PC-3 (cell line): ENCODE results near the gene CMTM5. TPM values are rescaled to one million over a fixed set of nuclear protein-coding genes. Genes with fewer than 3 reads are reported as not detected.

Experiments used
- ATAC-seq: fragments of 200-7000 bp; cut with Tn5 transposase; 2 replicates; pipeline ENCODE4 v1.9.1; 2020; ENCODE audit warnings: mild to moderate bottlenecking, moderate library complexity
- BruUV-seq: library from RNA; stranded (reverse); fragments of 400-500 nt; replicated peaks from 2 replicates; lab custom pipeline; 2021; lab: Mats Ljungman, UMichigan
- CTCF ChIA-PET: fragments of 300-600 bp; sonication (Branson Sonifier 250); formaldehyde crosslinking; loops from one replicate; lab custom pipeline; 2022; ENCODE audit warnings: antibody characterized with exemption; lab: Charles Lee
- POLR2A ChIA-PET: fragments of 300-600 bp; sonication (Branson Sonifier 250); formaldehyde crosslinking; loops from one replicate; lab custom pipeline; 2022; ENCODE audit warnings: antibody characterized with exemption; ENCODE audit not compliant: unreplicated experiment; lab: Charles Lee
- DNase-seq: peaks from one replicate; pipeline ENCODE4 v3.0.0-alpha.2; 2015
- H2AFZ ChIP-seq: fragments of 300-600 bp; sonication (generic); 2 replicates; pipeline ENCODE4 v1.6.0; 2016; ENCODE audit warnings: antibody characterized with exemption, low read length
- H3F3A ChIP-seq: fragments of 300-600 bp; sonication (generic); one replicate; pipeline ENCODE4 v1.6.0; 2017; ENCODE audit warnings: antibody characterized with exemption, low read length, control low read depth, mild to moderate bottlenecking; ENCODE audit not compliant: unreplicated experiment
- H3K27ac ChIP-seq: fragments of 300-600 bp; sonication (generic); 2 replicates; pipeline ENCODE4 v1.5.1; 2016; ENCODE audit warnings: mild to moderate bottlenecking, low read length
- H3K27me3 ChIP-seq: fragments of 300-600 bp; sonication (generic); 2 replicates; pipeline ENCODE4 v1.6.1; 2016; ENCODE audit warnings: low read length, mixed read lengths
- H3K36me3 ChIP-seq: fragments of 300-600 bp; sonication (generic); 2 replicates; pipeline ENCODE4 v1.6.1; 2016; ENCODE audit warnings: low read depth, mixed run types, low read length, mixed read lengths
- H3K4me1 ChIP-seq: fragments of 300-600 bp; sonication (generic); 2 replicates; pipeline ENCODE4 v1.5.1; 2016; ENCODE audit warnings: low read length; ENCODE audit not compliant: insufficient read depth
- H3K4me2 ChIP-seq: fragments of 300-600 bp; sonication (generic); 2 replicates; pipeline ENCODE4 v1.6.0; 2016; ENCODE audit warnings: low read length
- H3K4me3 ChIP-seq: fragments of 300-600 bp; sonication (generic); 2 replicates; pipeline ENCODE4 v1.5.1; 2016; ENCODE audit warnings: mild to moderate bottlenecking, low read length, mixed read lengths
- H3K79me2 ChIP-seq: fragments of 300-600 bp; sonication (generic); 2 replicates; pipeline ENCODE4 v1.6.1; 2017; ENCODE audit warnings: low read length, mixed read lengths
- H3K9ac ChIP-seq: fragments of 300-600 bp; sonication (generic); 2 replicates; pipeline ENCODE4 v1.6.0; 2016; ENCODE audit warnings: mild to moderate bottlenecking, low read length
- H3K9me2 ChIP-seq: fragments of 300-600 bp; sonication (generic); replicated peaks from 2 replicates; pipeline ENCODE4 v1.6.1; 2016; ENCODE audit warnings: mixed run types, low read length, mixed read lengths
- H3K9me3 ChIP-seq: fragments of 300-600 bp; sonication (generic); 2 replicates; pipeline ENCODE4 v1.6.1; 2016; ENCODE audit warnings: low read length, mixed read lengths
- H4K20me1 ChIP-seq: fragments of 300-600 bp; sonication (generic); 2 replicates; pipeline ENCODE4 v1.6.1; 2016; ENCODE audit warnings: low read length, mixed read lengths
- EZH2 ChIP-seq: fragments of 300-600 bp; sonication (generic); IDR thresholded peaks from one replicate; pipeline ENCODE4 v1.6.1; 2017; ENCODE audit warnings: antibody characterized with exemption, mild to moderate bottlenecking, low read length; ENCODE audit not compliant: unreplicated experiment
- EZH2phosphoT487 ChIP-seq: fragments of 300-600 bp; sonication (generic); IDR thresholded peaks from 2 replicates; pipeline ENCODE4 v1.6.1; 2018; ENCODE audit warnings: mild to moderate bottlenecking, antibody characterized with exemption, low read length, borderline replicate concordance
- intact Hi-C: fragments of 100-400 bp; cut with micrococcal nuclease; formaldehyde crosslinking; loops from 2 replicates; pipeline ENCODE4 v1.9.0; 2023
- total RNA-seq: library from RNA; depleted of rRNA; stranded (reverse); fragments of >200 nt; gene quantifications from 2 replicates; pipeline ENCODE4 v1.2.3, GENCODE V29; 2014
- TF ChIP-seq, protein P1 (sequence below): fragments of 300-600 bp; sonication (generic); conservative IDR thresholded peaks from 2 replicates; pipeline ENCODE4 v1.5.1; 2017; ENCODE audit warnings: antibody characterized with exemption, low read depth, mild to moderate bottlenecking, low read length

The CMTM5 gene
- total RNA-seq, 1 experiment from 2014 or later: not detected

DNA sequence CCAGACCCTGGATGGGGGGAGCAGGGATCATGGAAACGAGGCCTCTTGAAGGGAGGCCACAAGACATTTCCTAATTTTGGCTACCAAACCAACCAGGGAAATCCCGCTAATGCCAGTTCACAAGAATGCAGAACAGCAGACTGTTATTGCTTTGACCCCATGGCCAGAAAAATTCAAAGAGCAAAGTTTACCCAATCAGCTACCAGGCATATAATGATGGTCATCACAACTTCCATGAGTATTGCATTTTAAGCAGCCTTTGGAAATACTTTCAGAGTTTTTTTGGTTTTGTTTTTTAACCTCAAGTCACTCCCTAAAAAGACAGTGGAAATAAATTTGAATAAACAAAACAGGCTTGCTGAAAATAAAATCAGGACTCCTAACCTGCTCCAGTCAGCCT is 4.3 kb upstream of the CMTM5 start, which contains the start of gene IL25:
Gene IL25, plus strand, starts transcription at position 301 of the 400 bp plus-strand sequence.
- Histone ChIP-seq H3K79me2 (no peaks in the 10 kb centered on the region), H3K9me3 (no peaks in the 10 kb centered on the region), H3F3A (no peaks in the 10 kb centered on the region), H3K9ac (no peak within 1 kb of the TSS), H3K27ac (no peak within 1 kb of the TSS), H3K9me2 (no peaks in the 10 kb centered on the region), H3K4me3 (no peak within 1 kb of the TSS), H3K36me3 (no peaks in the 10 kb centered on the region), H3K27me3 (peaks cover 17% of the 10 kb centered on the region), H3K4me2 (no peak within 1 kb of the TSS), H3K4me1 (no peaks in the 10 kb centered on the region), H2AFZ (no peak within 1 kb of the TSS), H4K20me1 (no peaks in the 10 kb centered on the region)
- intact Hi-C loops: no loop called here
- ChIA-PET CTCF (no interaction called here), POLR2A (no interaction called here)
- BruUV-seq: no TSS peak
- TF ChIP-seq EZH2phosphoT487 (no peak), EZH2 (no peak)
- TF ChIP-seq, protein P1, sequence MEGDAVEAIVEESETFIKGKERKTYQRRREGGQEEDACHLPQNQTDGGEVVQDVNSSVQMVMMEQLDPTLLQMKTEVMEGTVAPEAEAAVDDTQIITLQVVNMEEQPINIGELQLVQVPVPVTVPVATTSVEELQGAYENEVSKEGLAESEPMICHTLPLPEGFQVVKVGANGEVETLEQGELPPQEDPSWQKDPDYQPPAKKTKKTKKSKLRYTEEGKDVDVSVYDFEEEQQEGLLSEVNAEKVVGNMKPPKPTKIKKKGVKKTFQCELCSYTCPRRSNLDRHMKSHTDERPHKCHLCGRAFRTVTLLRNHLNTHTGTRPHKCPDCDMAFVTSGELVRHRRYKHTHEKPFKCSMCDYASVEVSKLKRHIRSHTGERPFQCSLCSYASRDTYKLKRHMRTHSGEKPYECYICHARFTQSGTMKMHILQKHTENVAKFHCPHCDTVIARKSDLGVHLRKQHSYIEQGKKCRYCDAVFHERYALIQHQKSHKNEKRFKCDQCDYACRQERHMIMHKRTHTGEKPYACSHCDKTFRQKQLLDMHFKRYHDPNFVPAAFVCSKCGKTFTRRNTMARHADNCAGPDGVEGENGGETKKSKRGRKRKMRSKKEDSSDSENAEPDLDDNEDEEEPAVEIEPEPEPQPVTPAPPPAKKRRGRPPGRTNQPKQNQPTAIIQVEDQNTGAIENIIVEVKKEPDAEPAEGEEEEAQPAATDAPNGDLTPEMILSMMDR: no peak
- DNase-seq: no peak
- no peak for ATAC-seq

DNA sequence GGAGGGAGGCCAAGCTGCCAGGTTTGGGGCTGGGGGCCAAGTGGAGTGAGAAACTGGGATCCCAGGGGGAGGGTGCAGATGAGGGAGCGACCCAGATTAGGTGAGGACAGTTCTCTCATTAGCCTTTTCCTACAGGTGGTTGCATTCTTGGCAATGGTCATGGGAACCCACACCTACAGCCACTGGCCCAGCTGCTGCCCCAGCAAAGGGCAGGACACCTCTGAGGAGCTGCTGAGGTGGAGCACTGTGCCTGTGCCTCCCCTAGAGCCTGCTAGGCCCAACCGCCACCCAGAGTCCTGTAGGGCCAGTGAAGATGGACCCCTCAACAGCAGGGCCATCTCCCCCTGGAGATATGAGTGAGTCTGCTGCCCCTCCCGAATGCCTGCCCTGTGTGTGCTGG is 3.8 kb upstream of the CMTM5 start:
- Histone ChIP-seq H3F3A (no peaks in the 10 kb centered on the region), H3K27me3 (peaks cover 17% of the 10 kb centered on the region), H3K36me3 (no peaks in the 10 kb centered on the region), H4K20me1 (no peaks in the 10 kb centered on the region), H3K79me2 (no peaks in the 10 kb centered on the region), H3K9ac (no peak overlapping the region), H3K27ac (no peak overlapping the region), H3K4me1 (no peaks in the 10 kb centered on the region), H3K9me3 (no peaks in the 10 kb centered on the region), H3K4me2 (no peak overlapping the region), H3K4me3 (no peak overlapping the region), H3K9me2 (no peaks in the 10 kb centered on the region), H2AFZ (no peak overlapping the region)
- CTCF ChIA-PET: interaction anchor here (0.6 kb wide), 1 partner anchor 82 kb away, joined by 3 read pairs; no protein-coding TSS in a partner anchor
- BruUV-seq: no TSS peak
- TF ChIP-seq EZH2: no peak
- no peak for TF ChIP-seq EZH2phosphoT487
- TF ChIP-seq, protein P1: no peak
- intact Hi-C loops: no loop called here
- POLR2A ChIA-PET: no interaction called here
- no peak for DNase-seq
- no peak for ATAC-seq

DNA sequence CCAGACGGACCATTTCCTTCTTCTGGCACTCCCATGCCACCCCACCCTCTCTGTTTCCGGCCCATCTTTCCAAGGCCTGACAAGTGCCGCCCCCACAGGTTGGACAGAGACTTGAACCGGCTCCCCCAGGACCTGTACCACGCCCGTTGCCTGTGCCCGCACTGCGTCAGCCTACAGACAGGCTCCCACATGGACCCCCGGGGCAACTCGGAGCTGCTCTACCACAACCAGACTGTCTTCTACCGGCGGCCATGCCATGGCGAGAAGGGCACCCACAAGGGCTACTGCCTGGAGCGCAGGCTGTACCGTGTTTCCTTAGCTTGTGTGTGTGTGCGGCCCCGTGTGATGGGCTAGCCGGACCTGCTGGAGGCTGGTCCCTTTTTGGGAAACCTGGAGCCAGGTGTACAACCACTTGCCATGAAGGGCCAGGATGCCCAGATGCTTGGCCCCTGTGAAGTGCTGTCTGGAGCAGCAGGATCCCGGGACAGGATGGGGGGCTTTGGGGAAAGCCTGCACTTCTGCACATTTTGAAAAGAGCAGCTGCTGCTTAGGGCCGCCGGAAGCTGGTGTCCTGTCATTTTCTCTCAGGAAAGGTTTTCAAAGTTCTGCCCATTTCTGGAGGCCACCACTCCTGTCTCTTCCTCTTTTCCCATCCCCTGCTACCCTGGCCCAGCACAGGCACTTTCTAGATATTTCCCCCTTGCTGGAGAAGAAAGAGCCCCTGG is 1.2 kb upstream of the CMTM5 start:
- Histone ChIP-seq H2AFZ (no peak overlapping the region), H3K9me3 (no peaks in the 10 kb centered on the region), H3K4me3 (no peak overlapping the region), H3K27ac (no peak overlapping the region), H3K27me3 (peaks cover 20% of the 10 kb centered on the region), H3K4me1 (no peaks in the 10 kb centered on the region), H3K4me2 (no peak overlapping the region), H3K9ac (no peak overlapping the region), H3K36me3 (no peaks in the 10 kb centered on the region), H3F3A (no peaks in the 10 kb centered on the region), H3K79me2 (no peaks in the 10 kb centered on the region), H4K20me1 (no peaks in the 10 kb centered on the region), H3K9me2 (no peaks in the 10 kb centered on the region)
- BruUV-seq: no TSS peak
- ChIA-PET CTCF (no interaction called here), POLR2A (no interaction called here)
- ATAC-seq: no peak
- DNase-seq: no peak
- intact Hi-C loops: no loop called here
- TF ChIP-seq EZH2 (no peak), EZH2phosphoT487 (no peak)
- TF ChIP-seq, protein P1: no peak
